HCT116 (cell line): Measurements from ENCODE around the gene TTLL5. TPM values are rescaled to one million over a fixed set of nuclear protein-coding genes. Genes with fewer than 3 reads are reported as not detected.

Source experiments
- ATAC-seq: fragments of 200-7000 bp; cut with Tn5 transposase; 2 replicates; pipeline ENCODE4 v1.9.1; 2020; ENCODE audit warnings: mild to moderate bottlenecking, moderate library complexity
- BruUV-seq: library from RNA; stranded (reverse); fragments of 400-500 nt; replicated peaks from 2 replicates; lab custom pipeline; 2021; lab: Mats Ljungman, UMichigan
- CTCF ChIA-PET: fragments of 300-600 bp; sonication (Branson Sonifier 250); formaldehyde crosslinking; loops from one replicate; lab custom pipeline; 2021; ENCODE audit warnings: antibody characterized with exemption; lab: Charles Lee
- POLR2A ChIA-PET: fragments of 300-600, 350-600 bp; sonication (Branson Sonifier 250); formaldehyde crosslinking; loops from one replicate; lab custom pipeline; 2021; ENCODE audit warnings: antibody characterized with exemption; lab: Charles Lee
- RAD21 ChIA-PET, 2 experiments: fragments of 300-600 bp; sonication (Branson Sonifier 250); formaldehyde crosslinking; loops; one replicate each; lab custom pipeline; 2023; ENCODE audit warnings: low total read pairs in 2 of 2; ENCODE audit not compliant: uncharacterized antibody in 2 of 2, unreplicated experiment in 2 of 2, low non-redundant PET in 1 of 2; lab: Charles Lee
- DNase-seq: peaks from one replicate; pipeline ENCODE4 v3.0.0-alpha.2; 2010; ENCODE audit warnings: low read depth, low spot score
- H2AFZ ChIP-seq: fragments of 200-600 bp; shearing (Covaris generic), sonication (generic); 2 replicates; pipeline ENCODE4 v1.6.1; 2017; ENCODE audit warnings: low read depth, mixed run types, mixed read lengths, antibody characterized with exemption, low read length; ENCODE audit not compliant: poor library complexity, severe bottlenecking
- H3K27ac ChIP-seq: 2 replicates; pipeline ENCODE4 v1.5.1; 2012; ENCODE audit warnings: low read depth, low read length
- H3K27me3 ChIP-seq: fragments of 200-600 bp; sonication (generic); 2 replicates; pipeline ENCODE4 v1.6.1; 2016; ENCODE audit warnings: mixed run types, low read length, mixed read lengths; ENCODE audit not compliant: insufficient read depth
- H3K36me3 ChIP-seq, 2 experiments: fragments of 200-500 bp in 1 of 2; fragments of 200-600 bp in 1 of 2; sonication (Bioruptor generic) in 1 of 2; sonication (generic) in 1 of 2; 2 replicates each; pipeline versions ENCODE4 v1.5.1 to v1.6.1; 2014 to 2016; ENCODE audit warnings: low read length in 2 of 2, inconsistent platforms in 1 of 2, mixed read lengths in 1 of 2, mixed run types in 1 of 2; ENCODE audit not compliant: insufficient read depth in 2 of 2, control insufficient read depth in 1 of 2
- H3K4me1 ChIP-seq, 2 experiments: fragments of 200-600 bp in 1 of 2; sonication (generic) in 1 of 2; 2 replicates each; pipeline versions ENCODE4 v1.5.1 to v1.6.1; 2012 to 2017; ENCODE audit warnings: low read length in 2 of 2, inconsistent platforms in 1 of 2, mild to moderate bottlenecking in 1 of 2, mixed read lengths in 1 of 2, mixed run types in 1 of 2, moderate library complexity in 1 of 2; ENCODE audit not compliant: insufficient read depth in 2 of 2, control insufficient read depth in 1 of 2
- H3K4me2 ChIP-seq: fragments of 200-600 bp; sonication (generic); 2 replicates; pipeline ENCODE4 v1.6.1; 2017; ENCODE audit warnings: mixed run types, low read length, mixed read lengths
- H3K4me3 ChIP-seq, 2 experiments: fragments of 200-600 bp in 1 of 2; sonication (generic) in 1 of 2; replicated peaks in 1 of 2; 2 replicates each; pipeline ENCODE4 v1.5.1; 2011 to 2016; ENCODE audit warnings: low read length in 2 of 2, control low read depth in 1 of 2, low read depth in 1 of 2, mild to moderate bottlenecking in 1 of 2, mixed read lengths in 1 of 2, mixed run types in 1 of 2
- H3K79me2 ChIP-seq: fragments of 200-600 bp; sonication (generic); 2 replicates; pipeline ENCODE4 v1.6.1; 2017; ENCODE audit warnings: mild to moderate bottlenecking, mixed run types, low read length, moderate library complexity, mixed read lengths; ENCODE audit not compliant: insufficient read depth
- H3K9ac ChIP-seq: fragments of 200-600 bp; sonication (generic); 2 replicates; pipeline ENCODE4 v1.6.1; 2016; ENCODE audit warnings: low read length, mixed read lengths
- H3K9me2 ChIP-seq: fragments of 200-600 bp; sonication (generic), shearing (Covaris generic); 2 replicates; pipeline ENCODE4 v1.6.1; 2017; ENCODE audit warnings: mixed run types, mild to moderate bottlenecking, moderate library complexity; ENCODE audit not compliant: insufficient read depth
- H3K9me3 ChIP-seq, 2 experiments: fragments of 200-500 bp in 1 of 2; fragments of 200-600 bp in 1 of 2; sonication (Bioruptor generic) in 1 of 2; sonication (generic) in 1 of 2; 2 replicates each; pipeline ENCODE4 v1.6.1; 2014 to 2017; ENCODE audit warnings: low read length in 2 of 2, mixed read lengths in 2 of 2, inconsistent platforms in 1 of 2, low read depth in 1 of 2, mild to moderate bottlenecking in 1 of 2, mixed run types in 1 of 2, moderate library complexity in 1 of 2; ENCODE audit not compliant: control insufficient read depth in 1 of 2, insufficient read depth in 1 of 2
- H4K20me1 ChIP-seq: fragments of 200-600 bp; sonication (generic), shearing (Covaris generic); 2 replicates; pipeline ENCODE4 v1.6.1; 2017; ENCODE audit warnings: mixed run types, mild to moderate bottlenecking, moderate library complexity; ENCODE audit not compliant: insufficient read depth
- CBX3 ChIP-seq: IDR thresholded peaks from 2 replicates; pipeline ENCODE4 v1.6.1; 2012; ENCODE audit warnings: low read depth
- ELF1 ChIP-seq: IDR thresholded peaks from 2 replicates; pipeline ENCODE4 v1.6.1; 2012; ENCODE audit warnings: low read depth, borderline replicate concordance
- TCF7L2 ChIP-seq: IDR thresholded peaks from 2 replicates; pipeline ENCODE4 v1.7.0; 2011; ENCODE audit warnings: borderline replicate concordance, inconsistent platforms; ENCODE audit not compliant: insufficient read depth, insufficient read length; ENCODE audit errors: extremely low read depth
- ZFX ChIP-seq: fragments of 450-650 bp; IDR thresholded peaks from 2 replicates; pipeline ENCODE4 v1.6.1; 2017
- intact Hi-C: fragments of 100-400 bp; cut with micrococcal nuclease; formaldehyde crosslinking; loops from 2 replicates; pipeline ENCODE4 v1.10.0; 2022
- total RNA-seq: library from RNA; stranded (reverse); gene quantifications from one replicate; pipeline ENCODE4 v1.2.1, GENCODE V29; 2021; ENCODE audit not compliant: unreplicated experiment
- TF ChIP-seq, protein P1 (sequence below): IDR thresholded peaks from 2 replicates; pipeline ENCODE4 v1.6.1; 2012

Gene TTLL5
- total RNA-seq, 1 experiment from 2014 or later, result 26.2 TPM

DNA sequence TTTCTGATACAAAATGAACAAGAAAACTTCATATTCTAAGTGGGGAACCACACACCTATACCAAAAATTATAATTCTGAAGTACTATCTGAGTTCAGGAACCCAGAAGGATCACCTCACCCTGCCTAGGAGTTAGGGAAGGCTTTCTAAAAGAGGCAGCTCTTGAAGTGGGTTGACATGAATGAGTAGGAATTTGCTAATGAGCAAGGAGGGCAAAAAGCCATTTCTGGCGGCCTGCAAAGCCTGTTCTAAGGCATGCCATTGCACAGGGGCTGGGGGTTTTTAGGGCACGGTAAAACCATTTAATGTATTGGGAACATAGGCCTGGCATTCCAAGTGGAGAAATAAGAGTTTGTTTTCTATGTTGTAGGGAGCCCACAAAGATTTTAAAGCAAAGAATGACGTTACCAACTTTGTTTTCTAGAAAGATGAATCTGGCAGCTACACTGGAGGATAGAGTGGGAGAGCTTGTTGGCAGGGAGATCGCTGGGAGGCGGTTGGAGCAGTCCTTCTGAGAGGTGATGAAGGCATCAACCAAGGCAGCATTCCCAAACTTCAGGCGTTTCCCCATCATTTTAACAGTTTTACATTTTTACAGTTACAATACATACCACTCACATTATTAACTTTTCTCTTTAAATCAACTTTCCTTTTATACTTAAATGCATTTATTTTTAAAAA, 338.6 kb downstream of the TTLL5 start:
- Histone ChIP-seq H3K9me3 (peaks cover 0 to 5% of the 10 kb centered on the region in 2 experiments; a peak in 1 of 4 replicates), H3K4me2 (no peak overlapping the region), H3K9ac (no peak overlapping the region), H3K4me1 (no peaks in the 10 kb centered on the region), H3K36me3 (peaks cover 15 to 25% of the 10 kb centered on the region in 2 experiments; a peak in 3 of 4 replicates), H3K9me2 (no peaks in the 10 kb centered on the region), H4K20me1 (no peaks in the 10 kb centered on the region), H3K27me3 (no peaks in the 10 kb centered on the region), H3K27ac (no peak overlapping the region), H3K79me2 (no peaks in the 10 kb centered on the region), H2AFZ (no peak overlapping the region), H3K4me3 (no peak overlapping the region)
- no TSS peak for BruUV-seq
- RAD21 ChIA-PET, result no interaction called here
- CTCF ChIA-PET, result interaction anchor here (0.7 kb wide), 1 partner anchor 836 kb away, joined by 3 read pairs; no protein-coding TSS in a partner anchor
- intact Hi-C loops, result no loop called here
- ATAC-seq (no peak), DNase-seq (no peak)
- TF ChIP-seq CBX3 (no peak), ELF1 (no peak), TCF7L2 (no peak)
- TF ChIP-seq, protein P1, sequence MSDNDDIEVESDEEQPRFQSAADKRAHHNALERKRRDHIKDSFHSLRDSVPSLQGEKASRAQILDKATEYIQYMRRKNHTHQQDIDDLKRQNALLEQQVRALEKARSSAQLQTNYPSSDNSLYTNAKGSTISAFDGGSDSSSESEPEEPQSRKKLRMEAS, result no peak
- POLR2A ChIA-PET, result no interaction called here

DNA sequence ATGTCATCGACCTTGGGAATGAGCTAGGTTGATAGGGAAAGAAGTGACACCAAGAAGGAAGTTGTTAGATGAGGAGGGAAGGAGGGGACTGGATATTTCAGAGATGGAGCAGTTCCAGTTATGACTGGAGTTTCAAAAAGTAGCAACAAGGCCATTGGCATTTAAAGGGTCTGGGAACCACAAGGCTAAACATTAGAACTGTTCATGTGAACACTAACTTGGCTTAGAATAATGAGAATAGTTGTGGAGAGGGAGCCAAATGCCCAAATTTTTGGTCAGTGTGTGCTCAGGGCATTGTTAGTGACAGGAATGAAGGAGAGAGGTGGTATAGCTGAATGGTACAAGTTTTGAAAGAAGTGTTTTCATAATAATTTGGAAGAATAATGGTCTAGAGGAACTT, 341.3 kb downstream of the TTLL5 start:
- Histone ChIP-seq H3K9me2 (no peaks in the 10 kb centered on the region), H2AFZ (no peak overlapping the region), H3K27me3 (no peaks in the 10 kb centered on the region), H3K4me3 (no peak overlapping the region), H3K27ac (no peak overlapping the region), H3K4me1 (no peaks in the 10 kb centered on the region), H3K9ac (no peak overlapping the region), H3K9me3 (peaks cover 0 to 7% of the 10 kb centered on the region in 2 experiments; a peak in 1 of 4 replicates), H3K4me2 (no peak overlapping the region), H3K79me2 (no peaks in the 10 kb centered on the region), H3K36me3 (peaks cover 15 to 23% of the 10 kb centered on the region in 2 experiments; a peak in 3 of 4 replicates), H4K20me1 (no peaks in the 10 kb centered on the region)
- DNase-seq (no peak), ATAC-seq (no peak)
- ChIA-PET CTCF (no interaction called here), POLR2A (no interaction called here), RAD21 (no interaction called here)
- BruUV-seq, result no TSS peak
- no peak for TF ChIP-seq ZFX
- intact Hi-C loops, result no loop called here

Other genes starting within 250 kb of the TTLL5 start
- gene JDP2, start 233.2 kb upstream of the TTLL5 start, total RNA-seq, result 25.4 TPM
- 0.69 TPM for gene BATF, start 138.8 kb upstream of the TTLL5 start, total RNA-seq
- 0.84 TPM for gene FLVCR2, start 82.6 kb upstream of the TTLL5 start, total RNA-seq
- 18.4 TPM for gene ERG28, start 370 bp upstream of the TTLL5 start, total RNA-seq